ENCODE measurements around the gene CIB1.
"Not testable (repeated sequence)": the region's sequence is repeated elsewhere in the genome, so short reads cannot be mapped to it uniquely, and the experiment has no call there.

The CIB1 gene

DNA sequence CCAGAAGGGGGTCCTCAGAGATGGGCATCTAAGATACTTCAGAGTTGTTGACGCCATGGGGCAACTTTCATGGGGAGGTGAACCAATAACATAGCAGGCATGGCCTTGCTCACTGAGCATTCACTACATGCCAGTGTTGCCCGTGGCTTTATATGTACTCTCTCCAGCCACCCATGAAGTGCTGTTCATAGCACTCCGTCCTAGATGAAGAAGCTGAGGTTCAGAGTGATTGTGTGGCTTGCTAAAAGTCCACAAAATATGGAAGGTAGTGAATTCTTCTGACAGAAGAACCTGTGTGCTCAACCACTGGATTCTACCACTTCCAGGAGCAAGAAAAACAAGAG, 42.4 kb downstream of the CIB1 start:
- no peak for DNase-seq

- no peak for DNase-seq
Measured at GRCh38 chr15:90190606-90191343, 43.0 kb downstream of the CIB1 start.

DNA sequence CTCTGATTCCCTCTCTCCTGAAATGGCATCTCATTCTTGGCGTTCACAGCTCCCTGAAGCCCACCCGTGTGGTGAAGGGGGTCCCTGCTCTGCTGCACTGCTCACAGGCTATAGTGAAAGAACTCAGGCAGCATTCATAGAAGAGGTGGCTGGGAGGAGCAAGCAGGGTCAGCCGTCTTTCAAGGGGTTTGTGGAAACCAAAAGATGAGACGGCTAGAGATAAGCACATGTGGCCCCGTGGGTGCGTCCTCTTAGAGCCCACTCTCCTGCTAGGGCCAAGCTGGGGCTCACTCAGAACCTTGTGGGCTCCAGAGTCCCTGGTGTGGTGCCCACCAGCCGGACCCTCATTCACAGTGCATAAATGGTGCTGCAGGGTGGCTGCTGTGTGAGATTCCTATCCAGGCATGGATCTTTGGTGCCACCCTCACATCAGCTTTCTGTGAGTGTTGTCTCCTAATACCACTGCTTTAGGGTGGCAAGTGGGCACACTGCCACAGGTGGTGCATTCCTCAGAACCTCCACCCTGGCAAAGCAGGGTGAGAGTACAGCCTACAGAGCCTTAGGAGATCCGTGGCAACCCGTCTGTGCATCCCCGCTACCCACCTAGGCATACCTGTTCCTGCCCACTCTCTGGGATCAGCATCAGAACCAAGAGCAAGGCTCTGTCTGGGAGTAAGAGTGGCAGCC, 43.8 kb downstream of the CIB1 start:
- DNase-seq = no peak

DNA sequence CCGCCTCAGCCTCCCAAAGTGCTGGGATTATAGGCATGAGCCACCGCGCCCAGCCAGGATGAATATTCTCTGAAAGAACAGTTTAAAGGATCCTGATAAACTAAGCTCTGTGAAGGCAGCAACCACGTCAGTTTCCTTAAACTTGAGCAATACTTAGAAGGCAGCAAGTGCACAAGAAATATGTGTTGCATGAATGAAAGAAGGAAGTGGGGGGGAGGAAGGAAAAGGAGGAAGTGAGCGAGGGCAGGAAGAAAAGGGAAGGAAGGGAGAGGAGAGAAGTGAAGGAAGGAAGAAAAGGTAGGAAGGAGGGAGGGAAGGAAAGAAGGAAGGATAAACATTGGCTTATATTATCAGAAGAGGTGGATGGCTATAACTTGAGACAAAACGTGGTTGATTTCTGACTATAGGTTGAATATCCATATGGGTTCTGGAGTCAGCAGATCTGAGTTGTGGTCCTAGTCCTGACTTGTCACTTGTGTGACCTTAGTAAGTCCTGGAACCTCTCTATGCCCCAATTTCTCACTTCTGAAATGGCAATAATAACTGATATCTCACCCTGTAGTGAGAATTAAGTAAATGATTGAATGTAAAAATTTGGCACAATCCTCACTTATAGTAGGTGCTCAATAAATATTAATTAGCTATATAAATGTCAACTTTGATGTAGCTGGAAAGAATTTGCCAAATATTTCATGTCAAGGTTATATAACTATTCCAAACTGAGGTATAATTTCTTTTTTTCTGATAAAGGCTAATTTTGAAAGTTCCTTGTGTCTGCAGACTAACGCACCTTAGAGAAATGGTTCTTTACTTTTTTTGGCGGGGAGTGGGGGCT, 44.6 kb downstream of the CIB1 start:
- DNase-seq = no peak

DNA sequence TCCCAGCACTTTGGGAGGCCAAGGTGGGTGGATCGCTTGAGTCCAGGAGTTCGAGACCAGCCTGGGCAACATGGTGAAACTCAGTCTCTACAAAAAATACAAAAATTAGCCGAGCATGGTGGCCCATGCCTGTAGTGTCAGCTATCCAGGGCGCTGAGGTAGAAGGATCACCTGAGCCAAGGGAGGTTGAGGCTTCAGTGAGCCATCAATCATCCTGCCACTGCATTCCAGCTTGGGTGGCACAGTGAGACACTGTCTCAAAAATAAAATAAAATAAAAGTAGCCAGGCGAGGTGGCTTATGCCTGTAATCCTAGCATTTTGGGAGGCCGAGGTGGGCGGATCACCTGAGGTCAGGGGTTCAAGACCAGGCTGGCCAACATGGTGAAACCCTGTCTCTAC, 45.7 kb downstream of the CIB1 start:
- not testable (repeated sequence) for DNase-seq

DNA sequence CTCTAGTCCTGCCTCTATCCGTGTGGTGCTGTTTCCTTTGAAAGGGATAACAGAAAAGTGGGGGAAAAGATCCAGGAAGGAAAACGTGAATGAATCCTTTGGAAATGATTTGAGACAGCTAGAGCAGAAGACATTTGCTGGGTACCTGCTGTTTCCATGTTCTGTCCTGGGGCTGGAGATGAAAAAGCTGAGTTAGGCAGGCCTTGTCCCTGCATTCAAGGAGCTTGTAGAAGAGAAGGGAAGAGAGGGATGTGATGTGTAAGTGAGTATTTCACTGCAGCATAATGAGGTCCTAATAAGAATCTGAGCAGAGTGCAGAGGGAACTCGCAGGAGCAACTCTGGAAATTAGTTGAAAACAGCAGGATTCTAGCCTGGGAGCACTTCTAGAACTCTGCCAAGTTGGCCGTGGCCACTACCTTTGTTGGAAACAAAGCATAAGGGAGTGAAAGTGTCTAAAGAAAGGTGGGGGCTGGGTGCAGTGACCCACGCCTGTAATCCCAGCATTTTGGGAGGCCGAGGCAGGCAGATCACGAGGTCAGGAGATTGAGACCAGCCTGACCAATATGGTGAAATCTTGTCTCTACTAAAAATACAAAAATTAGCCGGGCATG, 46.4 kb downstream of the CIB1 start:
- DNase-seq = no peak

DNA sequence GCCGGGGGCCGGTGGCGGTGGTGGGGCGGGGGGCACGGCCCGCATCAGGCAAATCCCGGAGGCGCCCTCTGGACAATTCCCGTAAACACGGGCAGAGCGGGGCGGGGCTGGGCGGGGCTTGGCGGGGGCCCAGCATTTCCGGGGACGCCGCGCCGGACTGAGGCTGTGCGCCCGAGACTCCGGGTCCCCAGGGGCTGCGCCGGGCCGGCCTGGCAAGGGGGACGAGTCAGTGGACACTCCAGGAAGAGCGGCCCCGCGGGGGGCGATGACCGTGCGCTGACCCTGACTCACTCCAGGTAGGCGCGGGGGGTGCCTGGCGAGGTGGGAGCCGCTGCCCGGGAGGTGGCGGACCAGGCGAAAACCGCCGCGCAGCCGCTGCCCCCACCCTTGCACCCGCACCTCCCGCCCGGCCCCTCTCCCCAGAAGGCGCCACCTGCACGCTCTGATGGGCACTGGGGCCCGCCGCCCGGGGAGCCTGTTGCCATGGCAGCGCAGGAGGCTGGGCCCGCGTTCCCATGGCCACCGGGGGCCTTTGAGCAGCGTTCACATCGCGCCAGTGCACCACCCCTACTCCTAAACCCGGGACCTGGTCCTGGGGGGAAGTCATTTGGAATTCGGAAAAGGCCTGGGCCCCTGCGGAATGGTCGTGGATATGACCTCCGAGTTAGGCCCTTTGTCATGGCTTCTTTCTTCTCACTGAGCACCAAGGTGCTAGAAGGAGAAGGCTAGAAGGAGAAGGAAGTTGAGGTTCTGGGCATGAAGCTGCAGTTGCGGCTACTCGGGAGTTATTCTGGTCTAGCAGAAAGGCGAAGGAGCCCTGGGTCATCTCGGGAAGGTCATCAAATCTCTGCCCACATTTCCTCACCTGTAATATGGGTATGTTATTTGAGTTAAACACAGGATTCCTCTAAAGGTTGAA, 48.7 kb downstream of the CIB1 start:
- DNase-seq = peak; percentile 86

DNA sequence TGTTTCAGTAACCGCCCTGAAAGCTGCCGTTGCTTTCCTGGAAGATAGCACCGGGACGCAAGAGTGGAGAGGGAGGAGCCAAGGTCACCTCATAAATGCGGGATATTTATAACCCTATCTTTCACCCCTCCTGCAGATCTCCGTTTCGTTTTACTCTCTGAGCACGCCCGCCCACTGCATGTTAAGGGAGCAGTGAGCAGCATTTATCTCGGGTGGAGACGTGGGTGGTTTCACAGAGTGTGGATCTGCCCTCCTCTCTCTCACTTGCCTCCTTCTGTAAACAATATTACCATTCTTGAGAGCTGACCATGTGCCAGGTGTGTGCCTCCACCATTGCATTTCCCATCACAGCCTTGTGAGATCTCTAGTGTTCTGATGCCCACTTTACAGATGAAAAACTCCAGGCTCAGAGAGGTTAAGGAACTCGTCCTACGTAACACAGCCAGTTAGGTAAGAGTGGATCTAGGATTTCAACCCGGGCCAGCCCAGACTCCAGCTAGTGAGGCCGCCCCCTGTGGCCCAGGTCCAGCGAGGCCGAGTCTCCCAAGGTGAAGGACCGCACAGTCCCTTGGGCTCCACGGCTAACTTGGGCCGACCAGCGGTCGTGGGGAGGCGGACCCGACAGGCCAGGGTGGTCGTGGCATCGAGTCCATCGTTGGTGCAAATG, 49.5 kb downstream of the CIB1 start:
- DNase-seq = peak; percentile 67

GRCh38 chr15:90181776-90182175, 52.0 kb downstream of the CIB1 start:
- DNase-seq = no peak

All from NCI-H774 (cell line).